Endothelial cell of umbilical vein (primary cell): ENCODE results near the gene GLI3. TPM values are rescaled to one million over a fixed set of nuclear protein-coding genes. Genes with fewer than 3 reads are reported as not detected.

Source experiments
- BruUV-seq: library from RNA; stranded (reverse); fragments of 400-500 nt; replicated peaks from 2 replicates; lab custom pipeline; 2021; lab: Mats Ljungman, UMichigan
- CTCF ChIA-PET: fragments of 300-600, 350-600 bp; sonication (Branson Sonifier 250); formaldehyde crosslinking; loops from one replicate; lab custom pipeline; 2021; ENCODE audit warnings: antibody characterized with exemption, inconsistent platforms; lab: Charles Lee
- POLR2A ChIA-PET: fragments of 300-600, 350-600 bp; sonication (Branson Sonifier 250); formaldehyde crosslinking; loops from one replicate; lab custom pipeline; 2021; ENCODE audit warnings: antibody characterized with exemption, inconsistent platforms; lab: Charles Lee
- DNase-seq: peaks from one replicate; pipeline ENCODE4 v3.0.0-alpha.2; 2011; ENCODE audit warnings: low read depth, low spot score
- FAIRE-seq: peaks from 2 replicates; lab custom pipeline; 2011; peaks lifted over from hg19 to GRCh38; lab: Jason Lieb, UNC
- H2AFZ ChIP-seq: 2 replicates; pipeline ENCODE4 v1.6.0; 2012; ENCODE audit warnings: low read depth, low read length, control low read depth, inconsistent platforms
- H3K27ac ChIP-seq: 2 replicates; pipeline ENCODE4 v1.5.1; 2011; ENCODE audit warnings: low read depth, mild to moderate bottlenecking, control low read depth, low read length, moderate library complexity; ENCODE audit not compliant: insufficient read depth
- H3K27me3 ChIP-seq, 2 experiments: 2 replicates each; pipeline versions ENCODE4 v1.6.0 to v1.6.1; 2011; ENCODE audit warnings: low read length in 2 of 2, mixed read lengths in 1 of 2; ENCODE audit not compliant: control insufficient read depth in 2 of 2, insufficient read depth in 2 of 2
- H3K36me3 ChIP-seq, 2 experiments: 2 replicates in 1 of 2; 3 replicates in 1 of 2; pipeline ENCODE4 v1.5.1; 2011; ENCODE audit warnings: low read length in 2 of 2, mild to moderate bottlenecking in 1 of 2, moderate library complexity in 1 of 2; ENCODE audit not compliant: control insufficient read depth in 2 of 2, insufficient read depth in 2 of 2; ENCODE audit errors: extremely low read depth in 1 of 2
- H3K4me1 ChIP-seq: 3 replicates; pipeline ENCODE4 v1.5.1; 2011; ENCODE audit warnings: mild to moderate bottlenecking, low read length; ENCODE audit not compliant: control insufficient read depth, insufficient read depth; ENCODE audit errors: extremely low read depth
- H3K4me2 ChIP-seq: 2 replicates; pipeline ENCODE4 v1.6.1; 2011; ENCODE audit warnings: low read length, control low read depth, mixed read lengths; ENCODE audit not compliant: insufficient read depth
- H3K4me3 ChIP-seq, 3 experiments: fragments of 200-600 bp in 1 of 3; sonication (generic), shearing (Covaris generic) in 1 of 3; replicated peaks in 1 of 3; 2 replicates each; pipeline ENCODE4 v1.5.1; 2011 to 2016; ENCODE audit warnings: control low read depth in 3 of 3, low read length in 3 of 3, mild to moderate bottlenecking in 2 of 3, inconsistent platforms in 1 of 3, low read depth in 1 of 3, moderate library complexity in 1 of 3; ENCODE audit not compliant: insufficient read depth in 1 of 3
- H3K79me2 ChIP-seq: 2 replicates; pipeline ENCODE4 v1.6.0; 2012; ENCODE audit warnings: low read length, inconsistent platforms; ENCODE audit not compliant: control insufficient read depth, insufficient read depth
- H3K9ac ChIP-seq: replicated peaks from 2 replicates; pipeline ENCODE3; 2011; ENCODE audit warnings: low read length, control low read depth; ENCODE audit not compliant: insufficient read depth; ENCODE audit errors: extremely low read depth
- H3K9me1 ChIP-seq: replicated peaks from 3 replicates; pipeline ENCODE4 v1.6.0; 2011; ENCODE audit warnings: mild to moderate bottlenecking, low read length; ENCODE audit not compliant: control insufficient read depth, insufficient read depth; ENCODE audit errors: extremely low read depth
- H3K9me3 ChIP-seq: replicated peaks from 2 replicates; pipeline ENCODE4 v1.5.1; 2012; ENCODE audit warnings: low read length, inconsistent platforms; ENCODE audit not compliant: control insufficient read depth, insufficient read depth
- H4K20me1 ChIP-seq: replicated peaks from 2 replicates; pipeline ENCODE3; 2011; ENCODE audit warnings: mild to moderate bottlenecking, low read length; ENCODE audit not compliant: control insufficient read depth, insufficient read depth; ENCODE audit errors: extremely low read depth
- CTCF ChIP-seq, 2 donors: IDR thresholded peaks; 1 replicate in 1 of 2; 2 replicates in 1 of 2; pipeline ENCODE4 v1.5.1; 2011; ENCODE audit warnings: low read length in 2 of 2, mild to moderate bottlenecking in 2 of 2, moderate library complexity in 2 of 2, control low read depth in 1 of 2, inconsistent platforms in 1 of 2, low read depth in 1 of 2; ENCODE audit not compliant: insufficient read depth in 1 of 2; ENCODE audit errors: extremely low read depth in 1 of 2
- EZH2 ChIP-seq: IDR thresholded peaks from 2 replicates; pipeline ENCODE4 v1.6.1; 2012; ENCODE audit warnings: borderline replicate concordance, low read depth, mild to moderate bottlenecking, moderate library complexity, low read length, inconsistent platforms; ENCODE audit not compliant: severe bottlenecking
- FOS ChIP-seq: IDR thresholded peaks from 2 replicates; pipeline ENCODE4 v1.6.1; 2011; ENCODE audit warnings: mild to moderate bottlenecking, low read length, moderate library complexity, borderline replicate concordance; ENCODE audit not compliant: insufficient read depth
- GATA2 ChIP-seq: IDR thresholded peaks from 2 replicates; pipeline ENCODE4 v1.7.0; 2011; ENCODE audit warnings: low read depth, mild to moderate bottlenecking, moderate library complexity, mixed read lengths, low read length; ENCODE audit not compliant: insufficient read length, insufficient read depth
- JUN ChIP-seq: IDR thresholded peaks from 2 replicates; pipeline ENCODE4 v1.6.1; 2011; ENCODE audit warnings: borderline replicate concordance, low read depth; ENCODE audit not compliant: insufficient read length, insufficient read depth
- MAX ChIP-seq: IDR thresholded peaks from 2 replicates; pipeline ENCODE4 v1.6.1; 2011; ENCODE audit not compliant: insufficient read depth, insufficient read length
- MYC ChIP-seq: IDR thresholded peaks from one replicate; pipeline ENCODE4 v1.6.1; 2011; ENCODE audit warnings: mild to moderate bottlenecking, low read depth, low read length
- POLR2A ChIP-seq: IDR thresholded peaks from 2 replicates; pipeline ENCODE4 v1.6.1; 2012; ENCODE audit warnings: low read depth, mild to moderate bottlenecking, control low read depth, low read length
- POLR2AphosphoS5 ChIP-seq: IDR thresholded peaks from 2 replicates; pipeline ENCODE4 v1.6.1; 2012; ENCODE audit warnings: low read depth, mild to moderate bottlenecking, control low read depth, low read length, moderate library complexity; ENCODE audit not compliant: insufficient read depth
- dilution Hi-C: fragments of 300-500 bp; cut with MboI; formaldehyde crosslinking; loops from one replicate; pipeline ENCODE4 v1.15.0; 2019; ENCODE audit warnings: low sequenced_read_pairs; ENCODE audit not compliant: extremely low pct_ligation_motif_present
- intact Hi-C: fragments of 100-400 bp; cut with micrococcal nuclease; formaldehyde crosslinking; loops from one replicate; pipeline ENCODE4 v1.10.0; 2022
- polyA plus RNA-seq, 4 experiments: library from polyadenylated mRNA; depleted of rRNA in 3 of 4; stranded (reverse) in 3 of 4; unstranded in 1 of 4; fragments of >200 nt; gene quantifications; 2 replicates each; pipeline versions ENCODE4 v1.2.1 to v1.2.3, GENCODE V29; 2011 to 2012; ENCODE audit warnings: missing spikeins in 1 of 4
- total RNA-seq: library from RNA; stranded (reverse); gene quantifications from 2 replicates; pipeline ENCODE4 v1.2.3, GENCODE V29; 2021

GLI3 gene
- total and polyA plus RNA-seq, 2 donors (not counting 3 experiments of a cell fraction or from before 2014, with no cell fraction given): 6.0 to 24.9 TPM

GRCh38 chr7:42024537-42024936 is 212.5 kb downstream of the GLI3 start:
- Histone ChIP-seq H3K9me3 (no peaks in the 10 kb centered on the region), H3K4me2 (no peak overlapping the region), H2AFZ (no peak overlapping the region), H4K20me1 (no peaks in the 10 kb centered on the region), H3K36me3 (peaks cover 0 to 5% of the 10 kb centered on the region in 2 experiments), H3K27me3 (no peaks in the 10 kb centered on the region), H3K9me1 (no peaks in the 10 kb centered on the region), H3K79me2 (no peaks in the 10 kb centered on the region), H3K4me1 (no peaks in the 10 kb centered on the region), H3K9ac (no peak overlapping the region), H3K27ac (no peak overlapping the region), H3K4me3 (no peak overlapping the region)
- no TSS peak for BruUV-seq
- dilution Hi-C loops: no loop called here
- intact Hi-C loops: no loop called here
- DNase-seq: no peak
- ChIA-PET CTCF (interaction anchor here (0.8 to 2.2 kb wide), 4 partner anchors 11 to 84 kb away, joined by 3 to 10 read pairs (median 6); no protein-coding TSS in a partner anchor), POLR2A (no interaction called here)
- TF ChIP-seq MAX (no peak), POLR2AphosphoS5 (no peak), FOS (no peak), JUN (no peak), GATA2 (no peak), POLR2A (no peak)
- no peak for FAIRE-seq

- H3K79me2 ChIP-seq: no peaks in the 10 kb centered on the region
- H4K20me1 ChIP-seq: no peaks in the 10 kb centered on the region
- dilution Hi-C loops (no loop called here), intact Hi-C loops (no loop called here)
- ChIA-PET CTCF (interaction anchor here (1.0 to 1.7 kb wide), 2 partner anchors 48 to 83 kb away, joined by 3 to 8 read pairs; no protein-coding TSS in a partner anchor), POLR2A (no interaction called here)
- no peaks in the 10 kb centered on the region for H3K4me1 ChIP-seq
- H3K9me1 ChIP-seq: no peaks in the 10 kb centered on the region
- H3K9me3 ChIP-seq: no peaks in the 10 kb centered on the region
- DNase-seq (no peak), FAIRE-seq (no peak)
- H3K4me3 ChIP-seq: no peak overlapping the region
- H3K36me3 ChIP-seq: peaks cover 0 to 5% of the 10 kb centered on the region in 2 experiments
- no TSS peak for BruUV-seq
- H3K27me3 ChIP-seq: no peaks in the 10 kb centered on the region
- no peak overlapping the region for H3K27ac ChIP-seq
- no peak overlapping the region for H3K9ac ChIP-seq
- TF ChIP-seq POLR2AphosphoS5 (no peak), POLR2A (no peak), MYC (no peak), GATA2 (no peak), MAX (no peak), EZH2 (no peak), CTCF (IDR thresholded peaks at IDR 0.05; ENCODE audit: extremely low read depth in 1 of 2, insufficient read depth in 1 of 2, low read depth in 1 of 2, low read length in 2 of 2) (no peak), FOS (no peak), JUN (no peak)
- H2AFZ ChIP-seq: no peak overlapping the region
- H3K4me2 ChIP-seq: no peak overlapping the region
Measured at GRCh38 chr7:42023262-42023661, 213.7 kb downstream of the GLI3 start.
